ENCODE results near the gene OSM.

GRCh38 chr22:30284666-30285065 lies 18.0 kb upstream of the OSM start:
- no peak for TF ChIP-seq EZH2phosphoT487 (IDR thresholded peaks at IDR 0.05; ENCODE audit: insufficient read depth, low read depth)
- no peak for TF ChIP-seq EZH2 (IDR thresholded peaks at IDR 0.05; ENCODE audit: insufficient read depth, poor library complexity, severe bottlenecking)
